PC-3 (cell line): Measurements from ENCODE around the gene UNK. TPM values are rescaled to one million over a fixed set of nuclear protein-coding genes. Genes with fewer than 3 reads are reported as not detected.

Experiments used
- ATAC-seq: fragments of 200-7000 bp; cut with Tn5 transposase; 2 replicates; pipeline ENCODE4 v1.9.1; 2020; ENCODE audit warnings: mild to moderate bottlenecking, moderate library complexity
- BruUV-seq: library from RNA; stranded (reverse); fragments of 400-500 nt; replicated peaks from 2 replicates; lab custom pipeline; 2021; lab: Mats Ljungman, UMichigan
- CTCF ChIA-PET: fragments of 300-600 bp; sonication (Branson Sonifier 250); formaldehyde crosslinking; loops from one replicate; lab custom pipeline; 2022; ENCODE audit warnings: antibody characterized with exemption; lab: Charles Lee
- POLR2A ChIA-PET: fragments of 300-600 bp; sonication (Branson Sonifier 250); formaldehyde crosslinking; loops from one replicate; lab custom pipeline; 2022; ENCODE audit warnings: antibody characterized with exemption; ENCODE audit not compliant: unreplicated experiment; lab: Charles Lee
- DNase-seq: peaks from one replicate; pipeline ENCODE4 v3.0.0-alpha.2; 2015
- H2AFZ ChIP-seq: fragments of 300-600 bp; sonication (generic); 2 replicates; pipeline ENCODE4 v1.6.0; 2016; ENCODE audit warnings: antibody characterized with exemption, low read length
- H3F3A ChIP-seq: fragments of 300-600 bp; sonication (generic); one replicate; pipeline ENCODE4 v1.6.0; 2017; ENCODE audit warnings: antibody characterized with exemption, low read length, control low read depth, mild to moderate bottlenecking; ENCODE audit not compliant: unreplicated experiment
- H3K27ac ChIP-seq: fragments of 300-600 bp; sonication (generic); 2 replicates; pipeline ENCODE4 v1.5.1; 2016; ENCODE audit warnings: mild to moderate bottlenecking, low read length
- H3K27me3 ChIP-seq: fragments of 300-600 bp; sonication (generic); 2 replicates; pipeline ENCODE4 v1.6.1; 2016; ENCODE audit warnings: low read length, mixed read lengths
- H3K36me3 ChIP-seq: fragments of 300-600 bp; sonication (generic); 2 replicates; pipeline ENCODE4 v1.6.1; 2016; ENCODE audit warnings: low read depth, mixed run types, low read length, mixed read lengths
- H3K4me1 ChIP-seq: fragments of 300-600 bp; sonication (generic); 2 replicates; pipeline ENCODE4 v1.5.1; 2016; ENCODE audit warnings: low read length; ENCODE audit not compliant: insufficient read depth
- H3K4me2 ChIP-seq: fragments of 300-600 bp; sonication (generic); 2 replicates; pipeline ENCODE4 v1.6.0; 2016; ENCODE audit warnings: low read length
- H3K4me3 ChIP-seq: fragments of 300-600 bp; sonication (generic); 2 replicates; pipeline ENCODE4 v1.5.1; 2016; ENCODE audit warnings: mild to moderate bottlenecking, low read length, mixed read lengths
- H3K79me2 ChIP-seq: fragments of 300-600 bp; sonication (generic); 2 replicates; pipeline ENCODE4 v1.6.1; 2017; ENCODE audit warnings: low read length, mixed read lengths
- H3K9ac ChIP-seq: fragments of 300-600 bp; sonication (generic); 2 replicates; pipeline ENCODE4 v1.6.0; 2016; ENCODE audit warnings: mild to moderate bottlenecking, low read length
- H3K9me2 ChIP-seq: fragments of 300-600 bp; sonication (generic); replicated peaks from 2 replicates; pipeline ENCODE4 v1.6.1; 2016; ENCODE audit warnings: mixed run types, low read length, mixed read lengths
- H3K9me3 ChIP-seq: fragments of 300-600 bp; sonication (generic); 2 replicates; pipeline ENCODE4 v1.6.1; 2016; ENCODE audit warnings: low read length, mixed read lengths
- H4K20me1 ChIP-seq: fragments of 300-600 bp; sonication (generic); 2 replicates; pipeline ENCODE4 v1.6.1; 2016; ENCODE audit warnings: low read length, mixed read lengths
- EZH2 ChIP-seq: fragments of 300-600 bp; sonication (generic); IDR thresholded peaks from one replicate; pipeline ENCODE4 v1.6.1; 2017; ENCODE audit warnings: antibody characterized with exemption, mild to moderate bottlenecking, low read length; ENCODE audit not compliant: unreplicated experiment
- EZH2phosphoT487 ChIP-seq: fragments of 300-600 bp; sonication (generic); IDR thresholded peaks from 2 replicates; pipeline ENCODE4 v1.6.1; 2018; ENCODE audit warnings: mild to moderate bottlenecking, antibody characterized with exemption, low read length, borderline replicate concordance
- intact Hi-C: fragments of 100-400 bp; cut with micrococcal nuclease; formaldehyde crosslinking; loops from 2 replicates; pipeline ENCODE4 v1.9.0; 2023
- total RNA-seq: library from RNA; depleted of rRNA; stranded (reverse); fragments of >200 nt; gene quantifications from 2 replicates; pipeline ENCODE4 v1.2.3, GENCODE V29; 2014
- TF ChIP-seq, protein P1 (sequence below): fragments of 300-600 bp; sonication (generic); conservative IDR thresholded peaks from 2 replicates; pipeline ENCODE4 v1.5.1; 2017; ENCODE audit warnings: antibody characterized with exemption, low read depth, mild to moderate bottlenecking, low read length

UNK gene
- total RNA-seq, 1 experiment from 2014 or later = 21.8 TPM

GRCh38 chr17:75845058-75845711, 60.6 kb downstream of the UNK start:
- Histone ChIP-seq H3F3A (peaks cover 5% of the 10 kb centered on the region), H2AFZ (peak overlapping the region; percentile 48), H3K4me3 (peak overlapping the region; percentile 49), H3K36me3 (peaks cover 21% of the 10 kb centered on the region; the same call in 1 of the 2 replicates), H3K79me2 (peaks cover 7% of the 10 kb centered on the region; the same call in 1 of the 2 replicates), H3K9ac (peak overlapping the region; percentile 86), H3K9me3 (no peaks in the 10 kb centered on the region), H4K20me1 (no peaks in the 10 kb centered on the region), H3K27ac (peak overlapping the region; percentile 96), H3K27me3 (no peaks in the 10 kb centered on the region), H3K9me2 (no peaks in the 10 kb centered on the region), H3K4me2 (peak overlapping the region; percentile 82), H3K4me1 (peaks cover 39% of the 10 kb centered on the region)
- ChIA-PET CTCF (interaction anchor here (0.5 to 2.3 kb wide), 15 partner anchors 9 to 250 kb away, joined by 3 to 30 read pairs (median 3); partner anchors contain the start of genes TRIM65 and WBP2), POLR2A (interaction anchor here (0.7 to 1.9 kb wide), 3 partner anchors 10 to 65 kb away, joined by 4 to 18 read pairs (median 10); partner anchors contain the start of gene WBP2)
- TSS peak; percentile 79 for BruUV-seq
- peak; percentile 77 for ATAC-seq
- intact Hi-C loops = loop anchor here (1.0 to 5.0 kb wide), 2 partner anchors 10 to 73 kb away; partner anchors contain the start of gene WBP2
- TF ChIP-seq EZH2 = no peak
- no peak for TF ChIP-seq EZH2phosphoT487
- TF ChIP-seq, protein P1, sequence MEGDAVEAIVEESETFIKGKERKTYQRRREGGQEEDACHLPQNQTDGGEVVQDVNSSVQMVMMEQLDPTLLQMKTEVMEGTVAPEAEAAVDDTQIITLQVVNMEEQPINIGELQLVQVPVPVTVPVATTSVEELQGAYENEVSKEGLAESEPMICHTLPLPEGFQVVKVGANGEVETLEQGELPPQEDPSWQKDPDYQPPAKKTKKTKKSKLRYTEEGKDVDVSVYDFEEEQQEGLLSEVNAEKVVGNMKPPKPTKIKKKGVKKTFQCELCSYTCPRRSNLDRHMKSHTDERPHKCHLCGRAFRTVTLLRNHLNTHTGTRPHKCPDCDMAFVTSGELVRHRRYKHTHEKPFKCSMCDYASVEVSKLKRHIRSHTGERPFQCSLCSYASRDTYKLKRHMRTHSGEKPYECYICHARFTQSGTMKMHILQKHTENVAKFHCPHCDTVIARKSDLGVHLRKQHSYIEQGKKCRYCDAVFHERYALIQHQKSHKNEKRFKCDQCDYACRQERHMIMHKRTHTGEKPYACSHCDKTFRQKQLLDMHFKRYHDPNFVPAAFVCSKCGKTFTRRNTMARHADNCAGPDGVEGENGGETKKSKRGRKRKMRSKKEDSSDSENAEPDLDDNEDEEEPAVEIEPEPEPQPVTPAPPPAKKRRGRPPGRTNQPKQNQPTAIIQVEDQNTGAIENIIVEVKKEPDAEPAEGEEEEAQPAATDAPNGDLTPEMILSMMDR = peak; percentile 89
- peak; percentile 96 for DNase-seq

DNA sequence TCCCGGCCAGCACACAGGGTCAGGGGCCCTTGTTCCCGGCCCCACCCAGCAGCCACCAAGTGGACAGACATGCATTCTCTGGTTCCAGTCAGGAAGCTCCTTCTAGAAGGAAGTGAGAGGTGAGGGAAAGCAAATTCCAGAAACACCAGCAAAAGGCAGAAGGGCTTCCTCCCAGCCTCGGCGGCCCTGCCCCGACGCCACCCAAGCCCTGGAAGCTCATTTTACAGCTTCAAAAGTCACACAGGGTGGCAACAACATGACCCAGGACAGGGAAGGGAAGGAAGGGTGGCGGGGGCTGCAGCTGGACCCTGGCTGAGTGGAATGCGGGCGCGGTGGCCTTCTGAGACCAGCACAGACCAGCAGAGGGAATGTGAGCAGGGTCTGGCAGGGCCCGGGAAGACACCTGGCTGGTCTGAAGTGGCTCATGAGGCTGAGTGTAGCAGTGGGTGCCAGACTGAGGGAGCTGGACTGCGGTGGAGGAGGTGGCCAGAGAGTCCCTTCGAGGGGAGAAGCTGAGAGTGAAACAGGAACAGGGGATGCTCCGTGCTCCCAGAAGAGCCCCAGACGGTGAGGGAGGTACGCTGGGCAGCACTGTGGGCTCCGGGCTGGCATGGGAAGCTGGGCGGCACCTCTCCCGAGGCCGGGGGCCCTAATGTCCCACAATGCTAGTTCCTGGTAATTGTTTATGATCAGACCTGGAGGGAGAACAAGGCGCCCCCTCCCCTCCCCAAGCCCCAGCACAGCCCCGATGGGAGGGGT, 61.5 kb downstream of the UNK start:
- H4K20me1 ChIP-seq = no peaks in the 10 kb centered on the region
- ChIA-PET CTCF (interaction anchor here (0.6 to 2.3 kb wide), 16 partner anchors 9 to 73 kb away, joined by 3 to 30 read pairs (median 4); partner anchors contain the start of genes TRIM65 and WBP2), POLR2A (interaction anchor here (0.6 to 1.9 kb wide), 3 partner anchors 9 to 181 kb away, joined by 3 to 18 read pairs (median 10); partner anchors contain the start of genes EVPL and WBP2)
- peak overlapping the region; percentile 86 for H3K9ac ChIP-seq
- BruUV-seq = TSS peak; percentile 55
- peaks cover 5% of the 10 kb centered on the region for H3F3A ChIP-seq
- peak overlapping the region; percentile 96 for H3K27ac ChIP-seq
- peaks cover 39% of the 10 kb centered on the region for H3K4me1 ChIP-seq
- no peak overlapping the region for H3K4me3 ChIP-seq
- intact Hi-C loops = loop anchor here (1.0 to 5.0 kb wide), 2 partner anchors 9 to 74 kb away; partner anchors contain the start of gene WBP2
- H3K4me2 ChIP-seq = peak overlapping the region; percentile 82
- no peak for TF ChIP-seq EZH2phosphoT487
- TF ChIP-seq, protein P1 = no peak
- TF ChIP-seq EZH2 = no peak
- peak; percentile 52 for DNase-seq
- no peak overlapping the region for H2AFZ ChIP-seq
- peak; percentile 12 for ATAC-seq
- no peaks in the 10 kb centered on the region for H3K9me3 ChIP-seq
- H3K79me2 ChIP-seq = peaks cover 7% of the 10 kb centered on the region; the same call in 1 of the 2 replicates
- no peaks in the 10 kb centered on the region for H3K27me3 ChIP-seq
- H3K36me3 ChIP-seq = peaks cover 28% of the 10 kb centered on the region; the same call in 1 of the 2 replicates
- H3K9me2 ChIP-seq = no peaks in the 10 kb centered on the region
